ENCODE results near the gene CLDN2.
"Not testable (repeated sequence)": the region's sequence is repeated elsewhere in the genome, so short reads cannot be mapped to it uniquely, and the experiment has no call there.

CLDN2 gene, protein sequence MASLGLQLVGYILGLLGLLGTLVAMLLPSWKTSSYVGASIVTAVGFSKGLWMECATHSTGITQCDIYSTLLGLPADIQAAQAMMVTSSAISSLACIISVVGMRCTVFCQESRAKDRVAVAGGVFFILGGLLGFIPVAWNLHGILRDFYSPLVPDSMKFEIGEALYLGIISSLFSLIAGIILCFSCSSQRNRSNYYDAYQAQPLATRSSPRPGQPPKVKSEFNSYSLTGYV

DNA sequence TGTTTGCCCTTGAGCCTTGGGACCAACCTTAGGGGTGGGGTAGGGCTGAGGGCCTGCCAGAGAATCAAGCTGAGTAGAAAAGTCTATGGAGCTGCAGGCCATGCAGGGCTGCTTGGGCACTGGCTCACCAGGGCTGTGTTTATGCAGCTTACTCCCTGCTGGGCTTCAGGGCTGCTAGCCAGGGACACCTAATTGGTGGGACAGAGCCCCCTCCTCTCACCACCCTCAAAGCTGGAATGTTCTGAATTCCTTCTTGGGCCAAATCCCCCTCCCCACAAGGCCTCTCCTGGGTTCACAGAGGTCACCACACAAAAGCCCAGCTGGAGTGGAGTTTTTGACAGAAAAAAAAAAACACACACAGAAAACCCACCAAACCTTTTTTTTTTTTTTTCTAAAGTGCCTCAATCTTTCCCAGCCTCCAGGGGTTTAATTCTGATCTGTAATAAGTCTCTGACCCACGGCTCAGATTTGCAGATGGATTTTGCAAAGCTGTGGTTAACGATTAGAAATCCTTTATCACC lies at the start of gene CLDN2:
CLDN2 (plus strand) TSS at position 471 of the 521 bp plus-strand sequence. CDS start 7,827 bp downstream, outside the sequence.
- no peak for DNase-seq

DNA sequence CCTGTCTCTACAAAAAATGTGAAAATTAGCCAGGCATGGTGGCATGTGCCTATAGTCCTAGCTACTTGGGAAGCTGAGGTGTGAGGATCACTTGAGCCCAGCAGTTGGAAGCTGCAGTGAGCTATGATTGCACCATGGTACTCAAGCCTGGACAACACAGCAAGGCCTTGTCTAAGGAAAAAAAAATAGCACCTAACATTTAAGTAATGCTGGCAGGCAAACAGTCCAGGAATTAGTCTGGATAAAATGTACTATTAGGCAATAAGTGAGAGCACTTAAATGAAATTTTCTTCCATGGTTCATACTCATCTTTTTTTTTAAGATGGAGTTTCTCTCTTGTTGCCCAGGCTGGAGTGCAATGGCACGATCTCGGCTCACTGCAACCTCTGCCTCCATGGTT lies 47.4 kb upstream of the CLDN2 start:
- not testable (repeated sequence) for DNase-seq

DNA sequence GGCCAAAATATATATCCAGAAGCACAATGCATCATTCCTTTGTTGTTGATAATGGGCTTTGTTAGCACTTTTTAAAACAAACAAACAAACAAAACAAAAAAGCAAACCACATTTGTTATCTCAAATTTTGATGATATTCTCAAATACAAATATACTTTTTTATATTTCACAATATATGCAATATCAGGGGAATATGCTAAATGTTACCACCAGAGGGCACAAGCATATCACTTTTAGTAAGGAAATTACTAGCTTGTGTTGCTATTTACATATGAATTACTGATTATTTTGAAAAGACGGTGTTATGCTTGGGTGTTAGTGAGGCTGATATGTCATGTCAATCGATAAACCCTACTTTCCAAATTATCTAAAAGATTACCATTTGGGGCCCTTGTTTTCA lies 46.1 kb upstream of the CLDN2 start:
- no peak for DNase-seq

DNA sequence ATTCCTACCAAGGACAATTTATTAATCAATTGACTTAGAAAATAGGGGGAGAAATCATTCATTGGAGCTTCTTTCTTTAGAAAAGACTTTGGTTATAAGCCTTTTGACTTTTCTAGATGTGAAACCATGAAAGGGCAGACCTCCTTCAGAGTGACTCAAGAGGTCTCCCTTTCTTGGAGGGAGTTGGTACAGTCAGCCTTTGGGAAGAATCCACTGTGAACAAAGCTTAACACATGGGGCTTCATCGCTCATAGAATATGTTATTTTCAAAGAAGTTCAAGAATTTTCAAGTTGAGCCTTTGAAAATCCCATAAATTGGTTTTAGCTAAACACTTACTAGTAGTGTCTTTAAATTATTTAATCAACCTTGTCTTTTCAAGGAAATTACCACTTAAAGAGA lies 45.1 kb upstream of the CLDN2 start:
- no peak for DNase-seq

DNA sequence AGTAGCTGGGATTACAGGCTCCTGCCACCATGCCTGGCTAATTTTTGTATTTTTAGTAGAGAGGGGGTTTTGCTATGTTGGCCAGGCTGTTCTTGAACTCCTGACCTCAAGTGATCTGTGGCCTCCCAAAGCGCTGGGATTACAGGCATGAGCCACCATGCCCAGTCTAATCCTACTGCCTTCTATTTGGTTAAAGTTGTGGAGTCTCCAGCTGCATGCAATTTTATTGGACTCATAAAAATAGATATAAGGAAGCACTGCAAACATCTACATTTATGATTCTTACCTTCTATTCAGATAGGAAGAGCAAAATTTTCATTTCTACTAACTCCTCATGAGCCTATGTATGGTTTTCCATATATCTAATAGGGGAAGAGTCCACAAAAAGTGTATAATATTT lies 30.7 kb upstream of the CLDN2 start:
- DNase-seq: no peak

DNA sequence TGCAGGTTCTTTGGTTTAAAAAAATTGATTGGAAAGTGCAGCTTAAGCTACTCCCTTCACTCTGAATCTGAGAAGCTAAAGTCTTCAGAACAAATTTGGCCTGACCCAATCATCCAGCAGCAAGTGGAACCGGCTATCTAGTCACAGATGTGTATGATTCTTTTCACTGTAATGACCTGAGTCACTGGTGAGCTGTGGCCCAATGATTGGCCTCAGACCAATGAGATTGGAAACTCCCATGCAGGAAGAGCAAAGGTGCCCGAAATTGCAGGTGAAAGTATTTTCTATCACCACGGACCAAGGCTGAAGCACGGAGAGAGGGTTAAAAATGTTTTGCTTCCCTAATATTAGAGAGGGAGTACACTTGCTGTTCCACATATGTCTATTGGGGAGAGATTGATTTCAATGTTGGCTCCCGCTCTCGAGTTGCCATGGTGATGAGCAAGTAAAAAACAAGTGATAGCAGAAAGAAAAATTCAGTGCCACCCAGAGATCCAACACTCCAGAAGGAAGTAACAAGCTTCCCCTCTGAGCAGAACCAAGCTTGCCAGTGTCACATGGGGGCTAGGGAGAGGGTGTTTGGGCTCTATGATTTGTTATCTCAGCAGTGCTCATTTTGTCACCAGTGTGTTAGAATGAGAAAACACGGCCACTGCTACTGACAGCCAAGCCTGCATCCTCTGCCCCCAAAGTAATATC lies 28.3 kb upstream of the CLDN2 start:
- DNase-seq: no peak

DNA sequence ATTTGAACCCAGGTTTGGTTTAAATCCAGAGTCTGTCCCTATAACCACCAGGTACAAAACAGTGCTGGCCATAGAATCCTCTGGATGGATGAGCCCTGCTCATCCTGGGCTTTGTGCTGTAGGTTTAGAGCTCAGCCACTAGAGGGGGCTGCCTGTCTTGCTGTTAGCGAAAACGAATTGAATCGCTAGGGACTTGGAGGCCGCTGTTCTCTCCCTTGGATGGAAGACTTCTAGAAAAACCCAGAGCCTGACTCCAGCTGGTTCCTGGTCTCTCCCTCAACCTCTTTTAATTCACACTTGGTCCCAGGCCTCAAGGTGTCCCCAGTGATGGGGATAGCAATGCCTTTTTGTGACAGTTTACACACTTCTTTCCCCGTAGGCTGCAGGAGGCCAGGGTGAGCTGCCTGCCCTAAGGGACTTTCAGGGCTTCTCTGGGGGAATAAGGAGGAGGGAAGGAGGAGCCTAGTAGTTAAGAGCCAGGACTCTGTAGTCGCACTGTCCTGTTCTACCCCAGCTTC lies 25.8 kb upstream of the CLDN2 start:
- DNase-seq: no peak

DNA sequence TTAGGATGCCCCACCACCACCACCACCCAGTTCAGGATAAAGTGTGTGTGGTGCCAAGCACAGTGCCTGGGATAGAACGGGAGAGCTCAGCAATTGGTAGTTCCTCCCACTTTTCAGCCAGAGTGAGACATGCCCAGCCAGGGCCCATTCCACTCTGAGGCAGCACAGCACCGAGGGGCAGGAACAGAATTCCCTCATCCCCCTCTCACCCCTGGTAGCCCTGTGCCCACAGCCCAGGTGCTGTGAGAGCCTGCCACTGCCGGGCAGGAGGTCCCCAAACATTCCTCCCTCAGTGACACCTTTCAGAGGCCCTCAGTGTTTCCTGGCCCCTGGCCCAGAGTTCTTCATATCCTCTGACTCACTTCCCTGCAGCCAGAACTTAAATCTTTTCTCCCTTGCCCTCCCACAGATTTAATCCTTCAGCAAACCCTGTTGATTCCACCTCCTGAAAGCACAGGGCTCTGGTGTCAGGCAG lies 25.2 kb upstream of the CLDN2 start:
- no peak for DNase-seq

DNA sequence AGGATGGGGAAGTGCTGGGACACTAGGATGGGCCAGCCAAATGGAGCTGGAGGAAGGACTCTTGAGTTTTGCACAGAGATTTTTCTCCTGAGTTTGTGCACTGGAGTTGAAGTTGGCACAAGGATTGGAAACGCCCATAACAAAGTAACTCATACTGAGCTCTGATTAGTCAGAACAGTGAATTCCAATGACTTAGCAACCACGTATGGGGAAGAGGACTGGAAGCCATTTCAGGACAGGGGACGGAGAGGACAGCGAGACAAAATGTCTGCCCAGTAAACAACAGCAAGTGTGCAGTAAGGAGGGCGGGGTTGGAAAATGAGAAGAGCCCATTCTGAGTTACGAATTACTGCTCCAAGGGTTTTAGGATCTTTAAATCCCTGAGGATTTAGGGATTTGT lies 22.9 kb upstream of the CLDN2 start:
- no peak for DNase-seq

DNA sequence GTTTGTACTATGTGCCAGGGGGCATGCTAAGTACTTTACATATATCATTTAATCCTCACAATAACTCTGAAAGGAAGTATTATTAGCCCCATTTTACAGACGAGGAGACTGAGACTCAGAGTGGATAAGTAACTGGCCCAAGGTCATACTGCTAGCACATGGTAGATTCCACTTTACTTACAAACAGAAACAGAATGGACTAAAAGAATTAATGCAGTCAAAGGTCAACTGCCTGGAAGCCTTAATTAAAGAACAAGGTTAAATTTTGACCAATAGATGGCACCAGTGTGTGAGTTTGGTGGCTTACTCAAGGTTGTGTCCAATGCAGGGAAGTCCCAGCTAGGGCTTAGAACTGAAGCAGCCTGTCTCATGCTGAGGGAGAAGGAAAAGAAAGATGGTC lies 21.7 kb upstream of the CLDN2 start:
- no peak for DNase-seq

DNA sequence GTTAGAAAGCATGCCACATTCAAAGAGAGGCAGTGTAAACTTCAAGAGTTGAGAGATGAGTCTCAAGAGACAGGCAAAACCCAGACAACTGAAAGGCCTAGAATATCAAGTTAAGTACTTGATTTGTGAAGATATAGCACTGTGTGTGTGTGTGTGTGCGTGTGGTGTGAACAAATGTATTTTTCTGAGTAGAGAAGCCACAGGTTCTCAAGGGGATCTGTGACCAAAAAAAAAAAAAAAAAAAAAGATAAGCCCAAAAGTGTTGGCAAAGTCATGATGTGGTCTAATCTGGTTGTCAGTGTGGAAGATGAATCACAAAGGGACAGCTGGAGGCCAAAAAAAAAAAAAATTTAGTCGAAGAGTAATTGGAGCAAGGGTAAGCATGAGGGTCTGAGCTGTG lies 20.9 kb upstream of the CLDN2 start:
- no peak for DNase-seq

DNA sequence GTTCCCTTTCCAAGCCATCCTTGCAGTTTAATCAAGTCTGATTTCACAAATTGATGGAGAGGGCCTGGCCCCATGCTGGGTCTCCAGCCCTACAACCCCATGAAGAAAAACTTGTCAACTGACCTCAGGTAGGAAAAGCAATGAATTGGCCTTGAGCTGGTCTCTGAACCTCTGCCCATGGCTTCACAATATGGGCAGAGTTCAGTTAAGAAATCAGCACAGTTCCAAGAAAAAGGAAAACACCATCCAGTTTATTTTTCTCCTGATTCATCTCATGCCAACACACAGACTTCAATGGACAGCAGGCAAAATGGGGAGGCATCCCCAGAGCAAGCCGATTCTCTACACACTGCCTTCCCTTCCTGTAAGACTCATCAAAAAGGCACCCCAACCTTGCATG lies 20.4 kb upstream of the CLDN2 start:
- DNase-seq: no peak

DNA sequence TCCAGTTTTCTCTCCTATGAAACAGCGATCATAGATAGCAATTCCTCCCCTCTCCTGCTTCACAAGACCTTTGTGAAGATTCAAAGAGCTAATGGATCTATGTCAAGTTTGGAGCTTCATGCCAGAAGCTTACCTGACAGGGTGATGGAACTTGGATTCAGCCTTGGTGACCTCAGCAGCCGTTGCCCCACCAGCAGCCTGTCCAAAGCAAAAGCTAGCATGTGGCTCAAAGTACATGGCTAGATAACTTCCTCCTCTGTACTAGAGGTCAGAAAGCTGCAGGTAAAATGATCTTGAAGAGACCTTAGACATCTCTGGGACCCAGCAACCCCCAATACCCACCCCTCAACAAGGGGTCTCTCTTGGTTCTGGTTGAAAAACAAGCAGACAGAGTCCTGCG lies 18.9 kb upstream of the CLDN2 start:
- no peak for DNase-seq

DNA sequence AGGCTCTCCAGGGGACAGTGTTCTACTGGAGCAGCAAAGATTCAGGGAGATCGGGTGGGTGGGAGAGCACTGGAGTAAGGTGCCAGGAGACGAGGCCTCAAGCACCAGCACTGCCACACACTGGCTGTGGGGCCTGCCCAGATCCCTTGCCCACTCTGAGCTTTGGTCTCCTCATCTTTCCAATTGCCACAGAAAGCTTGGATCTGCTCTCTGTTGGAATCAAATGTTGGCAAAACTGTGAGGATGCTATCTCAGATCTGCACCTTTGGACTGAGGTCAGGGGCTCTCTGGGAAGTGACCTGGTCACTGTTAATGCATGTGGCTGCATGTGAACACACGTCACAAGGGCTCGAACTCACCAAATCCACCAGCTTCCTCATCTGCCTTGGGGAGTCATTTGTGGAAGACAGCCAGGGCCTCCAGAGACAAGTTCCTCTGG lies 18.4 kb upstream of the CLDN2 start:
- no peak for DNase-seq

DNA sequence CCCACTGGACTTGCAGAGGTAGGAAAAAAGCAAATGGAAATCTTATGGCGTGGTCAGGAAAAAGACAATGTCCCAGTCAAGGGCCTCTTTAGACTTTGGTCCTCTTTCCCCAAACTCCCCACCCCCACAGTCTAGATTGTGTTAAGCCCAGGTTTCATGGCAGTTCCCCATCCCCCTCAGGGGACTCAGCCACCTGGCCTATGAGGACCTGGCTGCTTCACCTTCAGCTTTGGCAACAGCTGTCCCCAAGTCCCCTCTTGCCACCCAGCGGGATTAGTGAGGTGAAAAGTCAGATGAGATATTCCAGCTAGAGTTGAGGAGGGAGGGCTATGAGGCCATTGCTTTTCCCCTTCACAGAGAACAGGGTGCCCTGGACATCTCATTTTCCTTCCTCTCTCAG lies 17.5 kb upstream of the CLDN2 start:
- DNase-seq: no peak

DNA sequence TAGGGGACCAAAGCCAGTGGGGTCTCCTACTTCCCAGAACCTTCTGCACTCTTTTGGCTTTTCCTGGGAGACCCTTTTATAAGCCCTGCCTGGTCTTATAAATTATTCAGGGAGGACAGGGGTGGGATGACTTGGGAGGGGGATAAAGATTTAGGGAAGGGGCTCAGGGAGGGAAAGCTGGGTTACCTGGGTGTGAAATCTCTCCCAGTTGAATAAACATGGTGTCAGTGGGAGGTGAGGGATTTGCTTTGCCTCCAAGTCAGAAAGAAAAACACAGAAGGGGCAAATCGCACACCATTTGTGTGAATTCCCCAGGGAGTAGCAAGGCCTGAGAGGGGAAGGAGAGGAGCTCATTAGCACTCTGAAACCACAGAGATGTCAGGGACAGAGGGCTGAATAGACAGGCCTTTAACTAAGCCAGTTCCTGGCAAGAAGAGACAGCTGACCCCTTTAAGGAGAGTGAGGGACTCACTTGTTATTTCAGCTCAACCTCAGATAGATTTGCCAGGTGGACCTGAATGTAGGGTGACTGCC lies 16.8 kb upstream of the CLDN2 start, which contains the start of gene RIPPLY1:
RIPPLY1 (minus strand) TSS at position 51 of the 534 bp plus-strand sequence. CDS start 54 bp downstream, outside the sequence.
- DNase-seq: no peak

DNA sequence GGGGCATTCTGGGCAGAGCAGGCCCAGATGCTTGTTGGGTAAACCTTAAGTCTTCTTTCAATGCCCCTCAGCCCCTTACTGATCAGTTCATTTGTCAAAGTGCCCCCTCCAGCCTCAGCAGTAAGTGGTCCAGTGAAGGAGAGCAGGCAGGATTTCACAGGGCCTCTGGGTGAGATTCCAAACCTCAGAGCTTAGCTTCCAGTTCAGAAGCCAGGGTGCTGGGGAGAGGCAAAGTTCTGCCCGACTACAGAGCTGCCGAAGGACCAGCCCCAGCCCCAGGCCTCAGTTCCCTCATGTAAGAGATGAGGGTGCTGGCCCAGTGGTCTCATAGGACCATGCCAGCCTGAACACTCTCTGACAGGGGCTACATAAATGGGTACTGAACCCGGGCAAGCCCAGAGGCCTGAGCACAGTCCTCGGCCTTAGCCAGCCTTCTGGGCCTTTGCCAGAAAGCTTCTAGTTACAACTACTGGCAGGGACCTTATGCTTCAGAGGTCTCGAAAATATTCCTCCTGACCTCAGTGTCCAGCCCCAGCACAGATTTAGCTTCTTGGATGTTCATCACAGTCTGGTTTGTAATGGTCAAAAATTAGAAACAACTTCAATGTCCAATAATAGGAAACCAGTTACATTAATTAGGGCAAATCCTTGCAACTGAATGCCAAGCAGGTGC lies 16.2 kb upstream of the CLDN2 start:
- DNase-seq: no peak

DNA sequence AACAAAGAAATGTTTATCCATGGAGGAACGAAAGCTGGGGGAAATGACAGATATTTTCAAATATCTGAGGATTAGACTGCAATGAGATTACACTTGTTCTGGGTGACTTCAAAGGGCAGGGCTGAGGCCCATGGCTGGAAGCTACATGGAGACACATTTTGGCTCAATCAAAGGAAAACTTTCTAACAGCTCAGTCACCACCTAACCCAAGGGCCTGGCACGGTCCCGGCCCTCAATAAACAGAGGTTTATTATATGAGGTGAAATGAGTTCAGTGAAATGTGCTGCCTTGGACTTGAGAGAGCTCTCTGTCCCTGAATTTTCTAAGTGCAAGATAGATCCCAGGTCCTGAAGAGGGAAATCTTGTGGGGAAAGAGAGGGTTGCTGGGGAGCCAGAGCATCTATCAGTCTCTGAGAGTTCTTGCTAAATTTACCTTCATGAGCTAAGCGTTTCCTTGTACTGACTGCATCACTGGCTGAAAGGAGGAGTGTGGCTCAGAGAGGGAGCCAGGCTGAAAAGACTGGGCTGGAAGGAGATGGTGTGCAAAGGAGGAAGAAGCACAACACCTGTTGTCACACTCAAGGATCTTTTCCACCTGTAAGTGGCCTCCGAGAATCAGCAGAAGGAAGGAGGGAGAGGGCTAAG lies 15.0 kb upstream of the CLDN2 start:
- no peak for DNase-seq

DNA sequence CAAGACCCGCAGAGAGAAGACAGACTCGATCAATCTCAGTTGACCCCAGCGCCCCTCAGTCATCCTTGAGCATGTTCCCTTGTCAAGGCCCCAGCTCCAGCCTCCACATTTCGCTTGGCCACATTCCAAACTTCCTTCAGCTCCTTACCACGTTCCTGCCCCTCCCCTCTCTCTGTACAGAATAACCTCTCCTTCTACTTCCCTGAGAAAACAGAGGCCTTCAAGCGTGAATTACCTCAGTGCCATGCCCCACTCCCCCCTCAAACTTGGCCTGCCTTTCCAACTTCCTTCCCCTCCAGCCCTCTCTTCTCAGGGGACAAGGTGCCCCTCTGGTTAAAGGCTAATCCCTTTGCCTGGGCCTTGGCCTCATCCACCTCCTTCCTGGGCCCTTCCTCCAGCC lies 13.8 kb upstream of the CLDN2 start:
- DNase-seq: no peak

DNA sequence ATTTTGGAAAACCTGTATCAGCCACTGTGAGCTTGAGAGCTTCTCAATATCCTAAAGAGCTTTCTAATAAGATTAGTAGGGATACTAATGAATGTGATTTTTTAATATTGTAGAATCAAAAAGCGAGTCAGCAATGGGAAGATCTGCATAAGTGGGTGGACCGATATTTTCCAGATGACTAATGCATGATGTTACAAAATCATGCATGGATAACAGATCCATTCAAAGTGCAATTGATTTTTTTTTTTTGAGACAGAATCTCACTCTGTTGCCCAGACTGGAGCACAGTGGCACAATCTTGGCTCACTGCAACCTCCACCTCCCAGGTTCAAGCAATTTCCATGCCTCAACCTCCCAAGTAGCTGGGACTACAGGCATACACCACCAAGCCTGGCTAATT lies 7.3 kb upstream of the CLDN2 start:
- no peak for DNase-seq

DNA sequence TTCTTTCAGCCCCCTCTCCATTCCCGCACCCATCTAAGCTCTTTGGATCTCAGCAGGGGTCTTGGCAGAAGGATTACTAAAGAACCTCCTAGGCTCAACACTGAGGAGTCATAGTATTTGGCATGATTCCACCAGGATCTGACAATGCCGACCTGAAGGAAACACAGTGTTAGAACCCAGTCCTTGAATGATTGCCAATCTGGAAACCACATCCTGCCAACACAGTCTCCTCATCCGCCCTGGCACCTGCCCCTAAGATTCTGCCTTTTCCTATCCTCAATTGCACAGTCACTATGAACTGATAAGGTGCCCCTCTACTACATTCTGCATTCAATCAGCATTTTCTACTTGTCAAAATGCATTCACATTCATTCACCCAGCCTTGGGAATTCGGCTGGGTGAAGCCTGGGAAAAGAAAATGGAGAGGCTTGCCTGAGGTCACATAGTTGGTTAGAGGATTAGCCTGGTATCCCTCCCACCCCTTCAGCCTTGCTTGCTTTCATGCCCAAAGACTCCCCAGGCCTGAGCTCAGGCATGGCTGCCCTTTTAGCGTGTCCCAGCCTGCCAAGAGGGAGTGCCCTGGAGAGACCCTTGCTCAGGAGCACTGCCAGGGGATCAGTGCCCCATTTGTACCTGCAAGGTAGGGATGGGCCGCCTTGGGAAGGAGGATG lies 2.2 kb upstream of the CLDN2 start:
- no peak for DNase-seq

DNA sequence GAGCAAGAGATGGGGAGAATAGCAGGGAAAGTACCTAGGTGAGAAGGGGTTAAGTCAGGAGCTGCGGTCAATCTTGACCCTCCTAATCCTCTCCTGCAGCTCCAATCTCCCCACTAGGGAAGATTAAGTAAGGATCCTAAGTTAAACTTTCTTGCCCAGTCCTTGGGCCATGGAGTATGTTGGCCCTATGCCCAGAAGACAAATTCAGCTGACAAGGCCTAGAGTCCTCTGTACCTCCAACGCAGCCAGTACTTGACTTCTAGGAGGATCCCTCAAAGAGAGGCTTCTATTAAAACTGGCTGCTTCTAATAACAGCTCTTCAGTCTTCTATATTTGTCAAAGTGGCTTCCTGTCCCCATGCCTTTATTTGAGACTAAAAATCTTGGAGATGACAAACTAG lies 1.4 kb downstream of the CLDN2 start:
- no peak for DNase-seq
